HepG2 (cell line): ENCODE data around the gene TRMT1. TPM values are rescaled to one million over a fixed set of nuclear protein-coding genes. Genes with fewer than 3 reads are reported as not detected.
A peak's percentile ranks its signal among the peaks of the same experiment; 100 is the strongest.

Experiments
- ATAC-seq: fragments of 200-7000 bp; cut with Tn5 transposase; 3 replicates; pipeline ENCODE4 v1.9.1; 2020; ENCODE audit warnings: mild to moderate bottlenecking, moderate library complexity
- BruUV-seq: library from RNA; stranded (reverse); fragments of 400-500 nt; replicated peaks from 2 replicates; lab custom pipeline; 2021; lab: Mats Ljungman, UMichigan
- CTCF ChIA-PET: fragments of 300-600 bp; formaldehyde crosslinking; extraction: SDS; loops from one replicate; lab custom pipeline; 2021; ENCODE audit warnings: low total read pairs, inconsistent platforms, low intra/inter-chr PET ratio; lab: Yijun Ruan, JAX
- POLR2A ChIA-PET: fragments of 350-600 bp; sonication (Branson Sonifier 250); formaldehyde crosslinking; loops from one replicate; lab custom pipeline; 2020; ENCODE audit warnings: antibody characterized with exemption, inconsistent platforms; lab: Yijun Ruan, JAX
- DNase-seq: peaks from one replicate; pipeline ENCODE4 v3.0.0-alpha.2; 2015; ENCODE audit warnings: low spot score
- FAIRE-seq: peaks from 3 replicates; lab custom pipeline; 2011; peaks lifted over from hg19 to GRCh38; lab: Jason Lieb, UNC
- H2AFZ ChIP-seq: one replicate; pipeline ENCODE4 v1.6.1; 2011; ENCODE audit warnings: low read length, inconsistent platforms
- H3K27ac ChIP-seq: fragments of 300-600 bp; 3 replicates; pipeline ENCODE4 v1.8.0; 2011; ENCODE audit warnings: mixed run types, mild to moderate bottlenecking, mixed read lengths, low read length, inconsistent platforms; ENCODE audit not compliant: insufficient read depth; ENCODE audit errors: extremely low read length
- H3K27me3 ChIP-seq, 2 experiments: fragments of 200-600 bp in 1 of 2; 2 replicates in 1 of 2; 3 replicates in 1 of 2; pipeline versions ENCODE4 v1.6.0 to v1.8.0; 2011; ENCODE audit warnings: low read length in 2 of 2, mild to moderate bottlenecking in 2 of 2, moderate library complexity in 2 of 2, inconsistent platforms in 1 of 2; ENCODE audit not compliant: insufficient read depth in 2 of 2, control insufficient read depth in 1 of 2
- H3K36me3 ChIP-seq, 2 experiments: fragments of 200-600 bp in 1 of 2; replicated peaks in 1 of 2; 2 replicates in 1 of 2; 3 replicates in 1 of 2; pipeline versions ENCODE4 v1.5.1 to v1.8.0; 2011; ENCODE audit warnings: low read length in 2 of 2, inconsistent platforms in 1 of 2; ENCODE audit not compliant: insufficient read depth in 2 of 2, control insufficient read depth in 1 of 2
- H3K4me1 ChIP-seq: 2 replicates; pipeline ENCODE4 v1.5.1; 2012; ENCODE audit warnings: low read length, inconsistent platforms; ENCODE audit not compliant: insufficient read depth
- H3K4me2 ChIP-seq: 2 replicates; pipeline ENCODE4 v1.6.0; 2011; ENCODE audit warnings: low read depth, low read length, inconsistent platforms
- H3K4me3 ChIP-seq, 3 experiments: fragments of 200-600 bp in 1 of 3; sonication (generic), shearing (Covaris generic) in 1 of 3; replicated peaks in 1 of 3; 2 replicates each; pipeline ENCODE4 v1.5.1; 2011 to 2016; ENCODE audit warnings: low read length in 3 of 3, inconsistent platforms in 2 of 3, low read depth in 2 of 3, mild to moderate bottlenecking in 2 of 3, control low read depth in 1 of 3, mixed read lengths in 1 of 3; ENCODE audit not compliant: insufficient read depth in 1 of 3
- H3K79me2 ChIP-seq: one replicate; pipeline ENCODE4 v1.6.1; 2011; ENCODE audit warnings: low read length, inconsistent platforms; ENCODE audit not compliant: insufficient read depth
- H3K9ac ChIP-seq: 2 replicates; pipeline ENCODE4 v1.6.0; 2011; ENCODE audit warnings: mild to moderate bottlenecking, low read depth, low read length, inconsistent platforms; ENCODE audit not compliant: insufficient read depth
- H3K9me3 ChIP-seq: 2 replicates; pipeline ENCODE4 v1.5.1; 2012; ENCODE audit warnings: mild to moderate bottlenecking, low read length
- H4K20me1 ChIP-seq: 2 replicates; pipeline ENCODE4 v1.6.0; 2011; ENCODE audit warnings: inconsistent platforms, mild to moderate bottlenecking, low read length, moderate library complexity; ENCODE audit not compliant: insufficient read depth
- AFF4 ChIP-seq: sonication (generic); formaldehyde crosslinking; IDR thresholded peaks from 2 replicates; pipeline ENCODE4 v1.4.0; 2020; ENCODE audit warnings: missing genetic modification reagents
- FLYWCH1 ChIP-seq: sonication (generic); formaldehyde crosslinking; IDR thresholded peaks from 2 replicates; pipeline ENCODE4 v1.8.1; 2023; ENCODE audit warnings: mild to moderate bottlenecking, missing genetic modification reagents
- SALL2 ChIP-seq: sonication (generic); formaldehyde crosslinking; IDR thresholded peaks from 2 replicates; pipeline ENCODE4 v1.8.1; 2023; ENCODE audit warnings: mild to moderate bottlenecking, missing genetic modification reagents, inconsistent platforms
- STAG1 ChIP-seq: sonication (generic); formaldehyde crosslinking; IDR thresholded peaks from 2 replicates; pipeline ENCODE4 v1.4.0; 2020; ENCODE audit warnings: missing genetic modification reagents
- ZBTB7A ChIP-seq: sonication (generic); formaldehyde crosslinking; IDR thresholded peaks from 2 replicates; pipeline ENCODE4 v1.8.0; 2022; ENCODE audit warnings: mild to moderate bottlenecking, missing genetic modification reagents
- ZNF550 ChIP-seq: sonication (generic); formaldehyde crosslinking; IDR thresholded peaks from 2 replicates; pipeline ENCODE4 v1.4.0; 2020; ENCODE audit warnings: mild to moderate bottlenecking, missing genetic modification reagents, borderline replicate concordance
- WGBS: methylation state at CpG from one replicate; pipeline ENCODE4 v1.1.6; 2017; ENCODE audit warnings: low lambda C conversion rate; 5-methylcytosine and 5-hydroxymethylcytosine counted together
- in situ Hi-C: cut with HindIII; loops from 2 replicates; pipeline ENCODE4 v1.10.0; 2017; ENCODE audit warnings: low pct_unique_long_range_greater_than_20kb; ENCODE audit not compliant: extremely low pct_ligation_motif_present
- intact Hi-C: fragments of 100-400 bp; cut with micrococcal nuclease; formaldehyde crosslinking; loops from one replicate; pipeline ENCODE4 v1.10.0; 2022; ENCODE audit not compliant: unreplicated experiment
- polyA plus RNA-seq, 8 experiments: library from polyadenylated mRNA; depleted of rRNA in 3 of 8; stranded (reverse) in 7 of 8; unstranded in 1 of 8; fragments of >200 nt; fragmentation: Illumina TruSeq in 4 of 8; extraction: Trizol in 4 of 8; gene quantifications; 2 replicates each; pipeline versions ENCODE4 v1.2.1 to v1.2.3, GENCODE V29; 2011 to 2016; ENCODE audit warnings: low read depth in 4 of 8, missing spikeins in 1 of 8, mixed read lengths in 1 of 8; ENCODE audit not compliant: insufficient read depth in 1 of 8
- total RNA-seq, 5 experiments: library from RNA; depleted of rRNA; stranded (reverse); fragments of >200 nt; fragmentation: Illumina TruSeq; extraction: Trizol; gene quantifications; 2 replicates each; pipeline ENCODE4 v1.2.3, GENCODE V29; 2016; ENCODE audit warnings: low read depth in 1 of 5

TRMT1 gene
- total and polyA plus RNA-seq, 2 of the 13 experiments (the other 11 are each of a cell fraction or from before 2014, with no cell fraction given), result 35.5 to 44.1 TPM

DNA sequence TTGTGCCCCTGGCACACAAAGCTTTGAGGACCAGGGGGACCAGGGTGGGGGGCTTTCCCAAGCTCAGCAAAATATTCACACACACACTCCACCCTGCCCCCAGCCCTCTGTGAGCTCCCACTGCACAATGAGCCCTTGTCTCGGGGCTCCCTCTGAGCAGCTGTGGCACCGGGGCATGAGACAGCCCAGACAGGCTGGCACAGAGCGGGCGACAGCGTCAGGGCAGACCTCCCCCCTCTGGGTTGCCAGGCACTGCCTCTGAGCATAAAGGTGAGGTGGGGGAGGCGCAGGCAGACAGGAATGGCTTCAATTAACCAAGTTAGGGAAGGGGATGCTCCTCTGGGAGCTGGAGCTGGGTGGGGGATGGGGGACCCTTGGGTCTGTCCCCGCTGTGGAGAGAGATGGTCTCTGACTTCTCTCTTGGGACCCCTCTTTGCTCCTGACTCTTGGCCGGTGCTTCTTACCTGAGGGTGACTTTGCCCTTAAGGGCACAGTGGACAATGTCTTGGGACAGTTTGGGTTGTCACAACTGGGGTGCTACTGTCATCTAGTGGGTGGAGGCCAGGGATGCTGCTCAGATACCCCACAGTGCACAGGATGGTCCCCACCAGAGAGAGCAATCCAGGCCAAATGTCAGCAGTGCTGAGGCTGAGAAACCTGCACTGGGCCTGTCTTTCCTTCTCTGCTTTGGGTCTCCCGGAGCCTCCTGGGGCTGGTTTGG lies 44.2 kb downstream of the TRMT1 start:
- Histone ChIP-seq H3K4me1 (peaks cover 20% of the 10 kb centered on the region), H3K9ac (no peak overlapping the region), H3K9me3 (no peaks in the 10 kb centered on the region), H3K4me2 (no peak overlapping the region), H2AFZ (no peak overlapping the region), H3K27me3 (no peaks in the 10 kb centered on the region), H3K27ac (no peak overlapping the region), H3K4me3 (no peak overlapping the region), H4K20me1 (no peaks in the 10 kb centered on the region), H3K79me2 (no peaks in the 10 kb centered on the region), H3K36me3 (peaks cover 12 to 44% of the 10 kb centered on the region in 2 experiments; a peak in 4 of 5 replicates)
- no peak for ATAC-seq
- in situ Hi-C loops, result no loop called here
- CTCF ChIA-PET, result no interaction called here
- WGBS, result 100% methylated on average over 7 of the region's 9 CpGs
- no TSS peak for BruUV-seq
- POLR2A ChIA-PET, result no interaction called here
- no peak for FAIRE-seq
- DNase-seq, result no peak
- TF ChIP-seq STAG1 (CRISPR knock-in tag), result 0 out of 2 replicates have a peak, but pooled peaks have one; percentile 5
- no peak for TF ChIP-seq ZBTB7A (CRISPR knock-in tag)
- intact Hi-C loops, result no loop called here

DNA sequence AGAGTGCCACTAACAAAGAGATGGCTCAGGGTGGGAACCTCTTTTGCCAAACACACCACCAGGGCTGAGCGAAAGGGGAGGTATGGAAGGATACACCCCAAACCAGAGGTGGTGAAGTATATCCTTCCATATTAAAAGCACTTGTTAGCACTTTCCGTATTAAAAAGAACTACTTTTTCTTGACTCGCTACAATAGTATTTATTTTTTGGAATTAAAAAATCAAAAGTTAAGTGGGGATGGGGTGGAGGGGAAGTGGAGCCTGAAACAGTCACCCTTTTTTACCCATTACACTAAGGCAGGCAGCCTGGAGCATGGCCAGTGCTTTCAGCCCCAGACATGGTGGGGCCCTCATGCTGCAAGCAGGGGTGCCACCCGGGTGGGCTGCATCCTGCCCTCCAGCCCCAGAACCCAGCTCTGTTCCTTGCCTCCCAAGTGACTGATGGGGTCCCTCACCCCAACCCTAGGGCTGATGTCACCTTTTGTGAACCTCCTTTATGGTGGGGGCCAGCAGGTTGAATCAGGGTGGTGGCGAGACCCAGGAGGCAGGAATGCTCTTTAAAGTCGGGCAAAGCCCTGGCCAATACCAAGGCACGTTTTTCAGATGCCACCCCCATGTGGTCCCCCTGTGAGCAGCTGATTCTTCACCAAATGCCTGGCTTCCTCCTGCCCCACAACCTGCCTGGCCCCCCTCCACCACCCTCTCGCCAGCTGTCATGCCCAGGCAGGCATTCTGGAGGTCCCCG lies 44.9 kb downstream of the TRMT1 start:
- no peak overlapping the region for H3K27ac ChIP-seq
- H3K27me3 ChIP-seq, result no peaks in the 10 kb centered on the region
- POLR2A ChIA-PET, result no interaction called here
- no peak overlapping the region for H3K4me2 ChIP-seq
- WGBS, result 94% methylated on average over 8 of the region's 9 CpGs
- intact Hi-C loops (no loop called here), in situ Hi-C loops (no loop called here)
- H3K79me2 ChIP-seq, result peaks cover 2% of the 10 kb centered on the region
- no peak for TF ChIP-seq FLYWCH1
- TF ChIP-seq ZNF550, result no peak
- no peak for TF ChIP-seq AFF4
- TF ChIP-seq SALL2, result no peak
- ATAC-seq (no peak), FAIRE-seq (no peak), DNase-seq (no peak)
- no peaks in the 10 kb centered on the region for H3K9me3 ChIP-seq
- H3K9ac ChIP-seq, result no peak overlapping the region
- peaks cover 26% of the 10 kb centered on the region for H3K4me1 ChIP-seq
- H4K20me1 ChIP-seq, result no peaks in the 10 kb centered on the region
- no TSS peak for BruUV-seq
- no peak overlapping the region for H3K4me3 ChIP-seq
- peaks cover 12 to 37% of the 10 kb centered on the region in 2 experiments; a peak in 4 of 5 replicates for H3K36me3 ChIP-seq
- no peak overlapping the region for H2AFZ ChIP-seq
- CTCF ChIA-PET, result no interaction called here
